ENCODE data around the gene ANO9.

DNA sequence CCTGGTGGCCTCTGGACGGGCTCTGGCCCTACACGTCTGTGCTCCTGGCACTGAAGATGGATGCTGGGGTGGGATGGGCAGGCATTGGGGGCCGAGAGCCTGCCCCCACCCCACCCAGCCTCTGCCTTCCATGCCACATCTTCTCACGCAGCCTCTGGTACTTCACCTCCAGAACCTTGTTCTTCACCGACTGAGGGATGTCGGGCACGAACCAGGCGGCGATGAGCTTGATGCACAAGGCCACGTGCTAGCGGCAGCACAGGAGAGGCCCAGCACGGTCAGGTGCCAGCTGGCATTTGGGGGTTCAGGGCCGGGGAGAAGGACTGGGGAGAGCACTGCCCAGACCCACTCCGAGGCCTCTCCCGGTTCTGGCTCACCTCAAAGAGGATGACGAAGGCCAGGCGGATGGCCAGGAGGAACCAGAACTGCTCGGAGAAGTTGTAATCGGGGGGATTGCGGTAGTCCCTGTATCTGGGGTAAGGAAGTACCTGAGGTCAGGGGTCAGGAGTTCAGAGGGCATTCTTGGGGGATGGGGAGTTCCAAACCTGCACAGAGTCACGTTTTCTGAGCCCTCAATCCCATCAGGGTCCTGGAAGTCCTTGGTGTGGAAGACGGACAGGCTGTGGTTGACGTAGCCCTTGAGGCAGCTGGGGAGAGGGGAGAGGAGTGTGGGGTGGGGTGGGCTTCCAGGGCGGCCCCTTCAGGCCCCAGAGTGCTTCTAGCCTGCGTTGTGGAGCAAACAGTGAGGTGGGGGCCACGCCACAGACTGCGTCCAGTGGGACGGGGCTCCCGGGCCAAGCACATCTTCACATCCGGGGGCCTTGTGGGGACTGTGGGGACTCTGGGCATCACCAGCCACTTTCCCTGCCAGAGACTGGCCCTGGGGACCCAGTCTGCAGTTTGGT is 23.2 kb downstream of the ANO9 start:
- TF ChIP-seq CTCF (IDR thresholded peaks at IDR 0.05) (no peak), POLR2A (IDR thresholded peaks at IDR 0.05) (no peak)
